ENCODE data around the gene MACROD2. TPM values are rescaled to one million over a fixed set of nuclear protein-coding genes. Genes with fewer than 3 reads are reported as not detected.
A peak's percentile ranks its signal among the peaks of the same experiment; 100 is the strongest.

MACROD2 gene
- polyA plus RNA-seq, 1 donor: 5.4 TPM

- no peak overlapping the region for H3K27ac ChIP-seq (ENCODE audit: low read length)
- no peaks in the 10 kb centered on the region for H3K9me3 ChIP-seq (ENCODE audit: control insufficient read depth, low read depth, low read length)
- no peaks in the 10 kb centered on the region for H3K27me3 ChIP-seq (ENCODE audit: control insufficient read depth, insufficient read depth, low read length)
- DNase-seq: no peak
- H3K4me1 ChIP-seq (ENCODE audit: control insufficient read depth, insufficient read depth, low read length): no peaks in the 10 kb centered on the region
- H3K36me3 ChIP-seq (ENCODE audit: control insufficient read depth, insufficient read depth, low read length): no peaks in the 10 kb centered on the region
- H3K4me3 ChIP-seq (ENCODE audit: low read length): no peak overlapping the region
Observed at GRCh38 chr20:15100506-15101160, 1105.3 kb downstream of the MACROD2 start.

GRCh38 chr20:15107931-15108330 is 1112.6 kb downstream of the MACROD2 start:
- peak overlapping the region; percentile 52 for H3K27ac ChIP-seq (ENCODE audit: low read length)
- WGBS (ENCODE audit: insufficient coverage, low lambda C conversion rate): 100% methylated on average over 1 of the region's 1 CpG
- peak; percentile 64 to 74 for DNase-seq

GRCh38 chr20:15109494-15109893 is 1114.2 kb downstream of the MACROD2 start:
- no peak overlapping the region for H3K4me3 ChIP-seq (ENCODE audit: low read length)
- H3K27me3 ChIP-seq (ENCODE audit: control insufficient read depth, insufficient read depth, low read length): no peaks in the 10 kb centered on the region
- no peak overlapping the region for H3K27ac ChIP-seq (ENCODE audit: low read length)
- WGBS (ENCODE audit: insufficient coverage, low lambda C conversion rate): 98% methylated on average over 6 of the region's 7 CpGs
- H3K9me3 ChIP-seq (ENCODE audit: control insufficient read depth, low read depth, low read length): no peaks in the 10 kb centered on the region
- H3K4me1 ChIP-seq (ENCODE audit: control insufficient read depth, insufficient read depth, low read length): peaks cover 2% of the 10 kb centered on the region
- DNase-seq: no peak
- H3K36me3 ChIP-seq (ENCODE audit: control insufficient read depth, insufficient read depth, low read length): no peaks in the 10 kb centered on the region

More at GRCh38 chr20:15107931-15108330, 1112.6 kb downstream of the MACROD2 start:
- H3K36me3 ChIP-seq (ENCODE audit: control insufficient read depth, insufficient read depth, low read length): no peaks in the 10 kb centered on the region
- H3K4me1 ChIP-seq (ENCODE audit: control insufficient read depth, insufficient read depth, low read length): peaks cover 2% of the 10 kb centered on the region
- H3K4me3 ChIP-seq (ENCODE audit: low read length): no peak overlapping the region
- H3K9me3 ChIP-seq (ENCODE audit: control insufficient read depth, low read depth, low read length): no peaks in the 10 kb centered on the region
- no peaks in the 10 kb centered on the region for H3K27me3 ChIP-seq (ENCODE audit: control insufficient read depth, insufficient read depth, low read length)

GRCh38 chr20:15111654-15112053 is 1116.3 kb downstream of the MACROD2 start:
- Histone ChIP-seq H3K9me3 (ENCODE audit: control insufficient read depth, low read depth, low read length) (no peaks in the 10 kb centered on the region), H3K27ac (ENCODE audit: low read length) (no peak overlapping the region), H3K27me3 (ENCODE audit: control insufficient read depth, insufficient read depth, low read length) (no peaks in the 10 kb centered on the region), H3K4me3 (ENCODE audit: low read length) (no peak overlapping the region), H3K36me3 (ENCODE audit: control insufficient read depth, insufficient read depth, low read length) (no peaks in the 10 kb centered on the region), H3K4me1 (ENCODE audit: control insufficient read depth, insufficient read depth, low read length) (peaks cover 2% of the 10 kb centered on the region)
- no peak for DNase-seq

GRCh38 chr20:15113144-15113773 is 1117.9 kb downstream of the MACROD2 start:
- peaks cover 1% of the 10 kb centered on the region for H3K4me1 ChIP-seq (ENCODE audit: control insufficient read depth, insufficient read depth, low read length)
- H3K9me3 ChIP-seq (ENCODE audit: control insufficient read depth, low read depth, low read length): no peaks in the 10 kb centered on the region
- H3K36me3 ChIP-seq (ENCODE audit: control insufficient read depth, insufficient read depth, low read length): no peaks in the 10 kb centered on the region
- no peaks in the 10 kb centered on the region for H3K27me3 ChIP-seq (ENCODE audit: control insufficient read depth, insufficient read depth, low read length)
- DNase-seq: no peak
- no peak overlapping the region for H3K27ac ChIP-seq (ENCODE audit: low read length)
- H3K4me3 ChIP-seq (ENCODE audit: low read length): no peak overlapping the region
- WGBS (ENCODE audit: insufficient coverage, low lambda C conversion rate): no CpG with 5 or more reads among the region's 1 CpG

GRCh38 chr20:15119852-15120487 is 1124.7 kb downstream of the MACROD2 start:
- no CpG with 5 or more reads among the region's 4 CpGs for WGBS (ENCODE audit: insufficient coverage, low lambda C conversion rate)
- no peak for DNase-seq
- H3K27me3 ChIP-seq (ENCODE audit: control insufficient read depth, insufficient read depth, low read length): no peaks in the 10 kb centered on the region

GRCh38 chr20:15122613-15123012 is 1127.3 kb downstream of the MACROD2 start:
- H3K4me3 ChIP-seq (ENCODE audit: low read length): no peak overlapping the region

More at GRCh38 chr20:15119852-15120487, 1124.7 kb downstream of the MACROD2 start:
- H3K36me3 ChIP-seq (ENCODE audit: control insufficient read depth, insufficient read depth, low read length): no peaks in the 10 kb centered on the region
- no peak overlapping the region for H3K4me3 ChIP-seq (ENCODE audit: low read length)
- H3K4me1 ChIP-seq (ENCODE audit: control insufficient read depth, insufficient read depth, low read length): no peaks in the 10 kb centered on the region
- H3K9me3 ChIP-seq (ENCODE audit: control insufficient read depth, low read depth, low read length): no peaks in the 10 kb centered on the region
- no peak overlapping the region for H3K27ac ChIP-seq (ENCODE audit: low read length)

GRCh38 chr20:15131176-15131575 is 1135.9 kb downstream of the MACROD2 start:
- H3K4me3 ChIP-seq (ENCODE audit: low read length): no peak overlapping the region
- H3K4me1 ChIP-seq (ENCODE audit: control insufficient read depth, insufficient read depth, low read length): no peaks in the 10 kb centered on the region
- 93% methylated on average over 1 of the region's 2 CpGs for WGBS (ENCODE audit: insufficient coverage, low lambda C conversion rate)

More at GRCh38 chr20:15122613-15123012, 1127.3 kb downstream of the MACROD2 start:
- Histone ChIP-seq H3K27ac (ENCODE audit: low read length) (no peak overlapping the region), H3K9me3 (ENCODE audit: control insufficient read depth, low read depth, low read length) (no peaks in the 10 kb centered on the region), H3K4me1 (ENCODE audit: control insufficient read depth, insufficient read depth, low read length) (no peaks in the 10 kb centered on the region), H3K36me3 (ENCODE audit: control insufficient read depth, insufficient read depth, low read length) (no peaks in the 10 kb centered on the region), H3K27me3 (ENCODE audit: control insufficient read depth, insufficient read depth, low read length) (no peaks in the 10 kb centered on the region)
- no peak for DNase-seq
- WGBS (ENCODE audit: insufficient coverage, low lambda C conversion rate): no CpG with 5 or more reads among the region's 1 CpG

GRCh38 chr20:15138548-15139126 is 1143.3 kb downstream of the MACROD2 start:
- DNase-seq: peak in 1 of 2 donors; percentile 38
- WGBS (ENCODE audit: insufficient coverage, low lambda C conversion rate): no CpG with 5 or more reads among the region's 4 CpGs

More at GRCh38 chr20:15131176-15131575, 1135.9 kb downstream of the MACROD2 start:
- H3K27ac ChIP-seq (ENCODE audit: low read length): no peak overlapping the region
- H3K36me3 ChIP-seq (ENCODE audit: control insufficient read depth, insufficient read depth, low read length): no peaks in the 10 kb centered on the region
- DNase-seq: no peak
- no peaks in the 10 kb centered on the region for H3K27me3 ChIP-seq (ENCODE audit: control insufficient read depth, insufficient read depth, low read length)
- H3K9me3 ChIP-seq (ENCODE audit: control insufficient read depth, low read depth, low read length): no peaks in the 10 kb centered on the region

GRCh38 chr20:15139522-15139921 is 1144.2 kb downstream of the MACROD2 start:
- H3K4me3 ChIP-seq (ENCODE audit: low read length): no peak overlapping the region
- peaks cover 3% of the 10 kb centered on the region for H3K9me3 ChIP-seq (ENCODE audit: control insufficient read depth, low read depth, low read length)
- H3K4me1 ChIP-seq (ENCODE audit: control insufficient read depth, insufficient read depth, low read length): peaks cover 13% of the 10 kb centered on the region
- no CpG with 5 or more reads among the region's 2 CpGs for WGBS (ENCODE audit: insufficient coverage, low lambda C conversion rate)
- peak in 1 of 2 donors; percentile 14 for DNase-seq
- H3K36me3 ChIP-seq (ENCODE audit: control insufficient read depth, insufficient read depth, low read length): no peaks in the 10 kb centered on the region
- H3K27me3 ChIP-seq (ENCODE audit: control insufficient read depth, insufficient read depth, low read length): no peaks in the 10 kb centered on the region
- no peak overlapping the region for H3K27ac ChIP-seq (ENCODE audit: low read length)

More at GRCh38 chr20:15138548-15139126, 1143.3 kb downstream of the MACROD2 start:
- Histone ChIP-seq H3K4me1 (ENCODE audit: control insufficient read depth, insufficient read depth, low read length) (peaks cover 13% of the 10 kb centered on the region), H3K27me3 (ENCODE audit: control insufficient read depth, insufficient read depth, low read length) (no peaks in the 10 kb centered on the region), H3K9me3 (ENCODE audit: control insufficient read depth, low read depth, low read length) (peaks cover 3% of the 10 kb centered on the region), H3K27ac (ENCODE audit: low read length) (no peak overlapping the region), H3K36me3 (ENCODE audit: control insufficient read depth, insufficient read depth, low read length) (no peaks in the 10 kb centered on the region), H3K4me3 (ENCODE audit: low read length) (no peak overlapping the region)
